Trophoblast cell (in vitro differentiated cells and primary cell): ENCODE measurements around the gene RBM38.

Experiments
- DNase-seq, 2 donors: peaks; one replicate each; pipeline ENCODE4 v3.0.0-alpha.2; 2016
- H2AFZ ChIP-seq: 2 replicates; pipeline ENCODE4 v1.6.1; 2013; ENCODE audit warnings: low read length, moderate library complexity, mild to moderate bottlenecking; ENCODE audit not compliant: insufficient read depth, poor library complexity
- H2AK5ac ChIP-seq: 2 replicates; pipeline ENCODE4 v1.6.1; 2013; ENCODE audit warnings: mild to moderate bottlenecking, low read length
- H2BK120ac ChIP-seq: 2 replicates; pipeline ENCODE4 v1.6.1; 2013; ENCODE audit warnings: low read length, mild to moderate bottlenecking, moderate library complexity; ENCODE audit not compliant: insufficient read depth, poor library complexity
- H2BK12ac ChIP-seq: 2 replicates; pipeline ENCODE4 v1.6.1; 2013; ENCODE audit warnings: mild to moderate bottlenecking, low read length, moderate library complexity
- H2BK5ac ChIP-seq: 2 replicates; pipeline ENCODE4 v1.6.1; 2013; ENCODE audit warnings: low read length, low read depth, moderate library complexity, mild to moderate bottlenecking; ENCODE audit not compliant: poor library complexity
- H3K14ac ChIP-seq: 2 replicates; pipeline ENCODE4 v1.6.1; 2013; ENCODE audit warnings: mild to moderate bottlenecking, low read length
- H3K18ac ChIP-seq: 2 replicates; pipeline ENCODE4 v1.6.1; 2013; ENCODE audit warnings: mild to moderate bottlenecking, low read length
- H3K23ac ChIP-seq: 2 replicates; pipeline ENCODE4 v1.6.1; 2013; ENCODE audit warnings: low read length
- H3K27ac ChIP-seq: 2 replicates; pipeline ENCODE4 v1.5.1; 2013; ENCODE audit warnings: low read depth, mild to moderate bottlenecking, inconsistent platforms, low read length, moderate library complexity
- H3K27me3 ChIP-seq: 2 replicates; pipeline ENCODE4 v1.6.1; 2013; ENCODE audit warnings: inconsistent platforms, mild to moderate bottlenecking, low read length, moderate library complexity; ENCODE audit not compliant: insufficient read depth
- H3K36me3 ChIP-seq, 2 experiments: 1 replicate in 1 of 2; 2 replicates in 1 of 2; pipeline ENCODE4 v1.6.1; 2013; ENCODE audit warnings: low read length in 2 of 2, mild to moderate bottlenecking in 2 of 2, moderate library complexity in 1 of 2; ENCODE audit not compliant: insufficient read depth in 2 of 2, control insufficient read depth in 1 of 2
- H3K4ac ChIP-seq: 2 replicates; pipeline ENCODE4 v1.6.1; 2013; ENCODE audit warnings: low read depth, mild to moderate bottlenecking, low read length, moderate library complexity
- H3K4me1 ChIP-seq, 2 experiments: 1 replicate in 1 of 2; 2 replicates in 1 of 2; pipeline ENCODE4 v1.6.1; 2013; ENCODE audit warnings: low read length in 2 of 2, mild to moderate bottlenecking in 2 of 2, moderate library complexity in 1 of 2; ENCODE audit not compliant: insufficient read depth in 2 of 2, control insufficient read depth in 1 of 2
- H3K4me2 ChIP-seq: 2 replicates; pipeline ENCODE4 v1.6.1; 2013; ENCODE audit warnings: inconsistent platforms, mild to moderate bottlenecking, low read length, moderate library complexity
- H3K4me3 ChIP-seq: 2 replicates; pipeline ENCODE4 v1.5.1; 2013; ENCODE audit warnings: mild to moderate bottlenecking, low read depth, low read length, inconsistent platforms
- H3K79me1 ChIP-seq: one replicate; pipeline ENCODE4 v1.6.1; 2013; ENCODE audit warnings: low read length
- H3K79me2 ChIP-seq: 2 replicates; pipeline ENCODE4 v1.6.1; 2013; ENCODE audit warnings: low read length, mild to moderate bottlenecking; ENCODE audit not compliant: control insufficient read depth, insufficient read depth, poor library complexity
- H3K9ac ChIP-seq: 2 replicates; pipeline ENCODE4 v1.6.1; 2013; ENCODE audit warnings: mild to moderate bottlenecking, low read length
- H3K9me3 ChIP-seq: 2 replicates; pipeline ENCODE4 v1.6.1; 2013; ENCODE audit warnings: low read depth, mild to moderate bottlenecking, control low read depth, inconsistent platforms, low read length; ENCODE audit not compliant: insufficient read depth
- H4K12ac ChIP-seq: 2 replicates; pipeline ENCODE4 v1.6.1; 2013; ENCODE audit warnings: low read depth, mild to moderate bottlenecking, low read length, moderate library complexity
- H4K8ac ChIP-seq: 2 replicates; pipeline ENCODE4 v1.6.1; 2013; ENCODE audit warnings: low read depth, mild to moderate bottlenecking, low read length, moderate library complexity
- H4K91ac ChIP-seq: one replicate; pipeline ENCODE4 v1.6.1; 2013; ENCODE audit warnings: low read depth, mild to moderate bottlenecking, low read length, moderate library complexity
- WGBS: extraction: QIAGEN DNeasy Blood & Tissue Kit; methylation state at CpG from one replicate; pipeline ENCODE4 v1.1.7; 2013; ENCODE audit warnings: missing lambda C conversion rate; ENCODE audit not compliant: insufficient read length, insufficient coverage; ENCODE audit errors: extremely low coverage; 5-methylcytosine and 5-hydroxymethylcytosine counted together

Gene RBM38

DNA sequence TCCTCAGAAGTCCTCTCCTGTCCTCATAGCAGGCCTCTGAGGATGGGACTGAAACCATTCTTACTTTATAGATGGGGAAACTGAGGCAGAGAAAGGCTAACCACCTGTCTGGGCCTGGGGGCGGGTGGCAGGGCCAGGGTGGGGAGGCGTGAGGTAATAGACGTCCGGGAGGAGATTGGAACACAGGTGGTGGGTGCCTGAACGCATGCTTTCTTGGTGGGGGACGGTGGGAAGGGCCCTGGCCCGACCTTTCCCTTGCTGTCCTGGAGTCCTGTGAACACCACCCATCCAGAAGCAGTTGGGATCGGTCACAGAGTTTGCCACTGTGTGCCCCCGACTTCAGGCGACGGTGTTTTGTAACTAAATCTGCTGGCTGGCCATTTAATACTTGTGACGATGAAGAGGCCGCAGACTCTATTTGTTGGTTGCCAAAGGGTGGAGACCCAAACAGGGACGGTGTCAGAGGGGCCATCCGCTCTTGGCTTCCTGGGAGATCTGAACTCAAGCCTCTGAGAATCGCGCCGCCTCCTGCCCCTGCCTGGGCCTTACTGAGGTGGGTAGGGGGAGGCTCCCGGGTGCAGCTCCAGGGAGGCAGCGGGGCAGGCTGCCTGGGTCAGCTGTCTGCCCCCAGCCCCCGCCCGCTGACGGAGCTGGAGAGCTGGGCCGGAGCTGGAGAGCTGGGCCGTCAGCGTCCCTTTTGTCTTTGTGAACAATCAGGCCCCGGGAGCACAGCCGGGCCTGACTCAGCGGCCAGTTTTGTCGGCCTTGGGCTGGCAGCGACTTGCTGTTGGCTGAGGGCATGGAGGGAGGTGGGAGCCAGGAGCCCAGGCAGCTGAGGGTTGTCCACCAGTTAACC lies 4.1 kb downstream of the RBM38 start:
- peak overlapping the region; percentile 1 for H3K18ac ChIP-seq
- H4K12ac ChIP-seq: no peak overlapping the region
- peaks cover 25% of the 10 kb centered on the region for H3K79me2 ChIP-seq
- peak overlapping the region; percentile 13 for H3K4ac ChIP-seq
- peaks cover 51 to 57% of the 10 kb centered on the region in 2 experiments for H3K4me1 ChIP-seq
- H3K27ac ChIP-seq: no peak overlapping the region
- no peak overlapping the region for H3K23ac ChIP-seq
- H3K4me2 ChIP-seq: peak overlapping the region; percentile 35
- no peaks in the 10 kb centered on the region for H3K9me3 ChIP-seq
- peak overlapping the region; percentile 0 for H4K91ac ChIP-seq
- H3K79me1 ChIP-seq: peaks cover 18% of the 10 kb centered on the region
- H2AFZ ChIP-seq: no peak overlapping the region
- peak overlapping the region; percentile 13 for H2AK5ac ChIP-seq
- no peak overlapping the region for H4K8ac ChIP-seq
- peaks cover 73 to 76% of the 10 kb centered on the region in 2 experiments for H3K36me3 ChIP-seq
- no peak overlapping the region for H3K9ac ChIP-seq
- peak overlapping the region; percentile 7 for H2BK12ac ChIP-seq
- no peak overlapping the region for H2BK5ac ChIP-seq
- peak overlapping the region; percentile 9 for H2BK120ac ChIP-seq
- peak overlapping the region; percentile 6 for H3K4me3 ChIP-seq
- peak; percentile 55 to 56 for DNase-seq
- no CpG with 5 or more reads among the region's 31 CpGs for WGBS
- H3K14ac ChIP-seq: peak overlapping the region; percentile 3
- no peaks in the 10 kb centered on the region for H3K27me3 ChIP-seq

DNA sequence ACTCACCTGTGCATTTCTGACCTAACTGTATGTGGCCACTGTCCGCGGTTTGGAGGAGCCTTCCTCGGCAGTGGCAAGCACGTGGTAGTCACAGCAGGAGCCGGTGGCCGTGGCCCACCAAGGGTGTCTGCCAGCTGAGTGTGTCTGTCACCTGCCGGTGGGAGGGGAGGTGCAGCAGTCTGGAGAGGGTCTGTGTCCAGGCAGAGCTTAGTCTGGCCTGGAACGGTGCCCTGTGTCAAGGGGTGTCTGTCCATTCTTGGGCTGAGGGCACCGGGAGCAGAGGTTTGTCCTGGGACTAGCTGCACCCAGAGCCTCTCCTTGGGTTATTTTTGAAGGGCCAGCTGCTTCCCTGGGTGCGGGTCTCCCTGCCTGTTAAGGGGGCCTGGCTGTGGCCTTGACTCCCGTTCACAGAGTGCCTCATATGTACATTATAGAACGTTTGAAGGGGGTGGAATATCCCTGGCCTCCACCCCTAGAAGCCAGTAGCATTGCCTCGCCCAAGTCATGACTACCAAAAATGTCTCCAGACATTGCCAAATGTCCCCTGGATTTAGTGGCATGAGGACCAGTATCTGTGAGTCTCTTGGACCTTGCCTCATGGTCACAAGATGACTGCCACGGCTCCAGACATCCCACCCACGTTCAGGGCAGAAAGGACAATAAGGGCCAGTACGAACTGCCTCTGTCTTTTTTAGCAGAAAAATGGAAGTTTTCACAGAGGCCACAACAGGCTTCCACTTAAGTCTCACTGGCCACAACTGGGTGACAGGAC lies 5.2 kb downstream of the RBM38 start:
- H3K79me1 ChIP-seq: peaks cover 14% of the 10 kb centered on the region
- H4K12ac ChIP-seq: no peak overlapping the region
- H3K4me3 ChIP-seq: no peak overlapping the region
- no peak overlapping the region for H4K91ac ChIP-seq
- H3K14ac ChIP-seq: no peak overlapping the region
- H3K23ac ChIP-seq: no peak overlapping the region
- H3K9me3 ChIP-seq: no peaks in the 10 kb centered on the region
- H3K4me2 ChIP-seq: no peak overlapping the region
- peaks cover 84 to 87% of the 10 kb centered on the region in 2 experiments for H3K36me3 ChIP-seq
- no peaks in the 10 kb centered on the region for H3K27me3 ChIP-seq
- no peak overlapping the region for H2BK5ac ChIP-seq
- DNase-seq: no peak
- WGBS: no CpG with 5 or more reads among the region's 16 CpGs
- peaks cover 47 to 53% of the 10 kb centered on the region in 2 experiments for H3K4me1 ChIP-seq
- H3K4ac ChIP-seq: no peak overlapping the region
- H3K9ac ChIP-seq: no peak overlapping the region
- no peak overlapping the region for H2AFZ ChIP-seq
- no peak overlapping the region for H2BK120ac ChIP-seq
- H3K18ac ChIP-seq: no peak overlapping the region
- H4K8ac ChIP-seq: no peak overlapping the region
- H3K27ac ChIP-seq: no peak overlapping the region
- no peak overlapping the region for H2AK5ac ChIP-seq
- no peak overlapping the region for H2BK12ac ChIP-seq
- H3K79me2 ChIP-seq: peaks cover 23% of the 10 kb centered on the region

DNA sequence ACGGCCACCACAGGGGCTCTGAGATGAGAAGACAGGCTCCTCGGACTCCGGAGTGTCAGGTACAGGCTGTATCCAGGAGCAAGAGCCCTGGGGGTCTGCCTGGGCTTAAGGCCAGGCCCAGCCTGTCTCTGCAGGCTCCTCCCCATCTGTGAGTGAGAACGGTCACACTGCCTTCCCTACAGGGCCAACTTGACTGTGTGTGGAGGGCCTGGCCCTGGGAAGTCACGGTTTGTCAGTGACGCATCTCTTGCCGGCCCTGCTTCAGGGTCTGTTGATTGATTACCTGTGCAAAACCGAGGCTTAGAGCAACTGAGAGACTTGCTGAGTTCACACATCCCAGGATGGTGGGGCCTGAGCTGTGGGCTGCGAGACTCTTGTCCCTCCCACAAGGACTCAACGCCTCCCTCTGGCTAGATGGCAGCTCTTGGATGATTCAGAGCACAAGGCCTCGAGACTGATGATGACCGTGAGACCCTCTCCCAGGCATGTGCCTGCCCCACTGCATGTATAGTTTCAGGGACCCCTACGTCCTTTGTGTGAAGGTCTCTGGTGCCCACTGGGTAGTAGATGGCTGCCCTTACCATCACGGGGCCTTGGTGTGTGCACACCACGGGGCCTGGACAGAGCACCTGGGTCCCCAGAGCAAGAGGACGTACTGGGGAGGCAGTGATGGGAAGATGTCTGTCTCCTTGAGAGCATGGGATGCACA lies 5.9 kb downstream of the RBM38 start:
- no peak overlapping the region for H3K14ac ChIP-seq
- no CpG with 5 or more reads among the region's 16 CpGs for WGBS
- peaks cover 9% of the 10 kb centered on the region for H3K79me1 ChIP-seq
- H2BK5ac ChIP-seq: no peak overlapping the region
- no peak overlapping the region for H3K9ac ChIP-seq
- no peak overlapping the region for H2BK12ac ChIP-seq
- H4K8ac ChIP-seq: no peak overlapping the region
- H4K12ac ChIP-seq: no peak overlapping the region
- H2AFZ ChIP-seq: no peak overlapping the region
- no peak overlapping the region for H3K27ac ChIP-seq
- H3K18ac ChIP-seq: peak overlapping the region; percentile 6
- peaks cover 48 to 51% of the 10 kb centered on the region in 2 experiments for H3K4me1 ChIP-seq
- no peak overlapping the region for H2BK120ac ChIP-seq
- no peak overlapping the region for H2AK5ac ChIP-seq
- no peak overlapping the region for H3K4me3 ChIP-seq
- peaks cover 17% of the 10 kb centered on the region for H3K79me2 ChIP-seq
- H4K91ac ChIP-seq: no peak overlapping the region
- no peaks in the 10 kb centered on the region for H3K27me3 ChIP-seq
- no peak overlapping the region for H3K23ac ChIP-seq
- no peaks in the 10 kb centered on the region for H3K9me3 ChIP-seq
- no peak for DNase-seq
- peaks cover 90 to 93% of the 10 kb centered on the region in 2 experiments for H3K36me3 ChIP-seq
- no peak overlapping the region for H3K4ac ChIP-seq
- H3K4me2 ChIP-seq: no peak overlapping the region

DNA sequence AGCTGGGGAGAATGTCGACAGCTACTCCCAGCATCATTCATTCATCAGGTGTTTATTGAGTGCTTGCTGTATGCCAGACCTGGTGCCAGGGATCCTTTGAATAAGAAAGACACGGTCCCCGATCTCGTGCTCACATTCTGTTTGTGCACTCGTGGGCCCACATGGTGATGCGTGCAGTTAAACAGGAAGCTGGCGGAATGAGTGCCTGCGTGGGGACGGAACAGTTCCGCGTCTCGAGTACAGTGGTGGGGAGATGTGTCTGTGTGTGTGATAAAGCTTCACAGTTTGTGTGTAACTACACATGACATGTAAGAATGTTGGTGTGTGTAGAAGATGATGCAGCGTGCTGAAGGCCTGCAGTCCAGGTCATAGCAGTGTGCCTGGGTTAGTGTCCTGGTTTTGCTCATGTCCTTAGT lies 6.5 kb downstream of the RBM38 start:
- Histone ChIP-seq H3K27ac (no peak overlapping the region), H2AFZ (no peak overlapping the region), H3K4me1 (peaks cover 46 to 51% of the 10 kb centered on the region in 2 experiments), H4K91ac (no peak overlapping the region), H3K79me2 (peaks cover 12% of the 10 kb centered on the region), H3K4me2 (no peak overlapping the region), H4K12ac (no peak overlapping the region), H3K27me3 (no peaks in the 10 kb centered on the region), H3K4me3 (no peak overlapping the region), H2BK12ac (no peak overlapping the region), H3K9me3 (no peaks in the 10 kb centered on the region), H2AK5ac (no peak overlapping the region), H2BK5ac (no peak overlapping the region), H3K9ac (no peak overlapping the region), H3K18ac (no peak overlapping the region), H3K79me1 (peaks cover 6% of the 10 kb centered on the region), H3K36me3 (peaks cover 94 to 95% of the 10 kb centered on the region in 2 experiments), H3K23ac (no peak overlapping the region), H2BK120ac (no peak overlapping the region), H3K14ac (no peak overlapping the region), H3K4ac (no peak overlapping the region), H4K8ac (no peak overlapping the region)
- DNase-seq: no peak
- no CpG with 5 or more reads among the region's 13 CpGs for WGBS
